ENCODE results near the gene PDRG1. TPM values are rescaled to one million over a fixed set of nuclear protein-coding genes. Genes with fewer than 3 reads are reported as not detected.

PDRG1 gene
- total RNA-seq, 1 donor from 2014 or later = 15.8 TPM

DNA sequence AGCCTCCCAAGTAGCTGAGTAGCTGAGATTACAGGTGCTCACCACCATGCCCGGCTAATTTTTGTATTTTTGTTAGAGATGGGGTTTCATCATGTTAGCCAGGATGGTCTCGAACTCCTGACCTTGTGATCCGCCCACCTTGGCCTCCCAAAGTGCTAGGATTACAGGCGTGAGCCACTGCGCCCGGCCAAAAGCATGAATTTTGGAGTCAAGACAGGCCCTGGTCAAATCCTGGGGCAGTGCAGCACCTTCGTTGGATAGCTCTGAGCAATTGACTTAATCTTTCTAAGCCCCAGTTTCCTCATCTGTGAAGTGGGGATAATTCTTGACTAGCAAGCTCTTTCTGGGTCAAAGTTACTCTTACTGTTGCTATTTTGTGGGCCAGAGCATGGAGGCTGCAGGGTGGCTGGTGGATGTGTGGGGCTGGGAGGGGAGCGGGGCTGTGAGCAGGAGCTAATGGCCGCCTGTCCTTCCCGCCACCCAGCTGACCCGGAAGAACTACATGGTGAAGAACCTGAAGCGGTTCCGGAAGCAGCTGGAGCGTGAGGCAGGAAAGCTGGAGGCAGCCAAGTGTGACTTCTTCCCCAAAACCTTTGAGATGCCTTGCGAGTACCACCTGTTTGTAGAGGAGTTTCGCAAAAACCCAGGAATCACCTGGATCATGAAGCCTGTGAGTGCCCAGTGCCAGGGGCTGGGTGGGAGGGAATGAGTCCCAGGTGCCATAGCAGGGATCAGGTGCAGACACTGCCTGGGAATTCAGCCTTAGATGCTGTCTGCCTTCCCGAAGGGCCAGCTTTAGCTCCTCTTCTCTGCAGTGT is 42.4 kb downstream of the PDRG1 start:
- DNase-seq (ENCODE audit: extremely low read depth, low read depth, low spot score) = no peak

GRCh38 chr20:31908424-31908823 is 43.4 kb downstream of the PDRG1 start:
- no peak for DNase-seq (ENCODE audit: extremely low read depth, low read depth, low spot score)

DNA sequence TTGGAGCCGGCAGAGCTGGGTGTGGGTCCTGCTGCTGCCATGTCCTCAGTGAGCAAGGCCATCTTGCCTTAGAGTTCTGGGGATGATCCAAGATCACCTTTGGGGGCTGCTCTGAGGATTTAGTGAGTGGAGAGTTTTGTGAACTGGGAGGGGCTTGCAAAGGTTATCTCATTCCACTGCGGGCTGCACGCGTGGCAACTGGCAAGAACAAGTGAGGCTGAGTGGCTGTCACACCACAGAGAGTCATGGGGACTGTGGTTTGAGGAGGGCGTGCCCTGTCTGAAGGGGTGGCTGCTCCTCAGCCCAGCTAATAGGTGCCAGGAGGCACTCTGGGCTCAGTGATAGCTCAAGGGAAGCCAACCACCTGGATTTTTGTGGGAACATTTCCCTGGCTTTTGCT is 43.8 kb downstream of the PDRG1 start:
- no peak for DNase-seq (ENCODE audit: extremely low read depth, low read depth, low spot score)

DNA sequence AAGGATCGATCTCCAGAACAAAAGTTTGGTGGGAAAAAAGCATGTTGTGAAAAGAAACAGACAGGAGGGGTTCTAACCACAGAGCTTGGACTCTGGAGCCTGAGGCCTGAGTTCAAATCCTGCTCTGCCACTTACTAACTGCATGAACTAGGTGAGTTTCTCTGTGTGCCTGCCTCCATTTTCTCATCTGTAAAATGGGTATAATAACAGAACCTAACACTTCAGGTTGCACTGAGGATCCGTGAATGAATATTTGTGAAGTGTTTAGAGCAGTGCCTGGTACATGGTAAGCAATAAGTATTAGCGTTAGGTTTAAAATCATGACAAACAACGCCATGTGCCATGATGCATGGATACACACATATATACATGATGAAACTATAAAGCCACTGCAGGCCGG is 44.8 kb downstream of the PDRG1 start:
- DNase-seq (ENCODE audit: extremely low read depth, low read depth, low spot score) = no peak

- DNase-seq (ENCODE audit: extremely low read depth, low read depth, low spot score) = no peak
Measured at GRCh38 chr20:31906001-31906400, 45.8 kb downstream of the PDRG1 start.

DNA sequence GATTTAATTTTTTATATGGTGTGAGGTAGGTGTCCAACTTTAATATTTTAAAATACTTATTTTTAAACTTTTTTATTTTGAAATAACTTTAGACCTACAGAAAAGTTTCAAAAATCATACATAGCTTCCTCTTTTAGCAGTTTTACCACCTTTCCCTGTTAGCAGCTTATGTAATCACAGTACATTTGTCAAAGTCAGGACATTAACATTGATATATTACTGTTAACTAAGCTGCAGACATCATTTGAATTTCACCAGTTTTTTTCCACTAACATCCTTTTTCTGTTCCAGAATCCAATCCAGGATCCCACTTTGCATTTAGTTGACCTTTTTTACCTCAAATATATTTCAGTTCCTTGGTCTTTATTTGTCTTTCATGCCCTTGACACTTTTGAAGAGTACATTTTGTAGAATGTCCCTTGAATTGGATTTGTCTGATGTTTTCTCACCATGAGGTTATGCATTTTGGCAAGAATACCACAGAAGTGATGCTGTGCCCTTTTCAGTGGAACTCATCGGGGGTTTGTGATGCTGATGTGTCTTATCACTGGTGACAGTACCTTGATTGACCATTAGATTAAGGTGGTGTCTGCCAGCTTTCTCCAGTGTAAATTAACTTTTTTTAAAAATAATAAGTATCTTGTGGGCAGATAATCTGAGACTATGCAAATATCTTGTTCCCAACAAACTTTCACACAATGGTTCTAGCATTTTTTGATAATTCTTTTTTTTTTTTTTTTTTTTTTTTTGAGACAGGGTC is 48.0 kb downstream of the PDRG1 start:
- DNase-seq (ENCODE audit: extremely low read depth, low read depth, low spot score) = no peak

DNA sequence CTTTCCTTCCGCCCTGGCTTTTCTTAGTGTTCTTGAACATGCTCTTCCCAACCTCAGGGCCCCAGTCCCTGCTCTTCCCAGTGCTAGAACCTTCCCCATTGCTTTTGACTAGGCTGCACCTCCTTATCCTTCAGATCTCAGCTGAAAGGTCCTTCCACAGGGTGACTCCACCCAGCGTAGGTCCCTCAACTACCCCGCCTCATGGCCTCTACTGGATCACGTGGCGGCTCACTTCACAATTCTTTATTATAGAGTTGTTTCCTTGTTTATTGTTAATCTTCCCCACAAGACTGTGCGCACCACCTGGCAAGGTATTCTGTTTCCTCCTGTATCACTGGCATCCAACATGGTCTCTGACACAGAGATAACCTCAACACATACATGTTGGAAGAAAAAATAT is 50.2 kb downstream of the PDRG1 start:
- DNase-seq (ENCODE audit: extremely low read depth, low read depth, low spot score) = no peak

DNA sequence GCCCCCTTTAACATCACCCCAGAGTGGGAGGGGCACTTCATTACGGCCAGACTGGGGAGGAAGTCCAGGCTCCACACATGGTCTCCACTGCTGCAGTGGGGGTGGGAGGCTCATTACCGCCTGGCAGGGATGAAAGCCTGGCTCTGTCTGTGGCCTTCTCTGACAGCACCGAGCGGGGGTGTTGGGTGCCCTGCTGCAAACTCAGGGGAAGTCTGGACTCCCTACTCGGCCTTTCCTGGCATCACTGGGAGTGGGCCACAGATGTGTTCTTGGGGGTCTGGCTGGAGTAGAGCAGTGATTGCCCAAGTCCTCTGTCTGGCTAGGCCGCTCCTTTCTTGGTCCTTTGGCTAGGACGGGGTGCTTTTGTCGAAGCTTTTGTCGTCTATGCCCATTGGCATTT is 54.3 kb downstream of the PDRG1 start:
- no peak for DNase-seq (ENCODE audit: extremely low read depth, low read depth, low spot score)

GRCh38 chr20:31896049-31896448 is 55.8 kb downstream of the PDRG1 start:
- DNase-seq (ENCODE audit: extremely low read depth, low read depth, low spot score) = no peak

GRCh38 chr20:31894980-31895675 is 56.7 kb downstream of the PDRG1 start:
- DNase-seq (ENCODE audit: extremely low read depth, low read depth, low spot score) = peak; percentile 12

Other genes starting within 250 kb of the PDRG1 start
- 143 and 241 TPM in 2 replicates for gene BCL2L1, start 229.2 kb downstream of the PDRG1 start, total RNA-seq
- gene TPX2, start 212.8 kb downstream of the PDRG1 start, total RNA-seq = 16.1 and 31.0 TPM in 2 replicates
- 2.9 and 4.1 TPM in 2 replicates for gene MYLK2, start 132.7 kb downstream of the PDRG1 start, total RNA-seq
- gene FOXS1, start 106.4 kb downstream of the PDRG1 start, total RNA-seq = 0.82 and 1.6 TPM in 2 replicates
- 0.48 and 0.64 TPM in 2 replicates for gene DUSP15, start 81.5 kb downstream of the PDRG1 start, total RNA-seq
- gene TTLL9, start 81.4 kb downstream of the PDRG1 start, total RNA-seq = 0.23 and 0.29 TPM in 2 replicates
- 0.05 TPM in 1 of 2 replicates, not detected in the other for gene XKR7, start 16.1 kb upstream of the PDRG1 start, total RNA-seq
- 12.3 and 29.1 TPM in 2 replicates for gene CCM2L, start 58.4 kb upstream of the PDRG1 start, total RNA-seq
- not detected in 2 replicates for gene HCK, start 100.2 kb upstream of the PDRG1 start, total RNA-seq
- 44.2 and 52.2 TPM in 2 replicates for gene TM9SF4, start 157.7 kb upstream of the PDRG1 start, total RNA-seq

Data from glomerular endothelial cell (primary cell).